Pancreas (tissue), 10 donors: ENCODE data around the gene CDKN2A. TPM values are rescaled to one million over a fixed set of nuclear protein-coding genes. Genes with fewer than 3 reads are reported as not detected.

ENCODE experiments used
- ATAC-seq, 4 donors: fragments of 200-7000 bp; cut with Tn5 transposase; one replicate each; pipeline versions ENCODE4 v1.8.0 to v1.9.1; 2020; ENCODE audit warnings: mild to moderate bottlenecking in 4 of 4, moderate library complexity in 4 of 4
- DNase-seq, 6 donors: peaks; one replicate each; pipeline ENCODE4 v3.0.0-alpha.2; 2020
- FAIRE-seq: peaks from 2 replicates; lab custom pipeline; 2012; peaks lifted over from hg19 to GRCh38; lab: Jason Lieb, UNC
- H3K27ac ChIP-seq, 4 donors: fragments of 200-600 bp; sonication (generic); 1 replicate in 3 of 4; 2 replicates in 1 of 4; pipeline versions ENCODE4 v1.5.0 to v1.8.0; 2020
- H3K27me3 ChIP-seq, 4 donors: fragments of 200-600 bp; one replicate each; pipeline ENCODE4 v1.8.0; 2021
- H3K36me3 ChIP-seq, 3 donors: fragments of 200-600 bp; sonication (generic) in 1 of 3; one replicate each; pipeline versions ENCODE4 v1.5.0 to v1.8.0; 2020 to 2021
- H3K4me1 ChIP-seq, 3 donors: fragments of 200-600 bp; one replicate each; pipeline ENCODE4 v1.8.0; 2021
- H3K4me3 ChIP-seq, 4 donors: fragments of 200-600 bp; sonication (generic) in 2 of 4; one replicate each; pipeline versions ENCODE4 v1.5.0 to v1.8.0; 2020 to 2021
- H3K9me3 ChIP-seq, 4 donors: fragments of 200-600 bp; one replicate each; pipeline ENCODE4 v1.8.0; 2021
- CTCF ChIP-seq, 4 donors: fragments of 200-600 bp; sonication (generic) in 3 of 4; IDR thresholded peaks; one replicate each; pipeline versions ENCODE4 v1.5.0 to v1.8.0; 2021; ENCODE audit warnings: antibody characterized with exemption in 4 of 4
- WGBS, 2 donors: extraction: QIAGEN DNeasy Blood & Tissue Kit; methylation state at CpG; one replicate each; pipeline ENCODE4 v1.1.7; 2013; 5-methylcytosine and 5-hydroxymethylcytosine counted together
- intact Hi-C, 3 donors: fragments of 100-400 bp; cut with DNase I; formaldehyde crosslinking; loops; one replicate each; pipeline versions ENCODE4 v1.11.1 to v1.14.2; 2022
- polyA plus RNA-seq, 2 donors: library from polyadenylated mRNA; stranded (reverse); fragments of 200-250 nt; gene quantifications; one replicate each; pipeline ENCODE4 v1.2.3, GENCODE V29; 2013
- total RNA-seq, 6 donors: library from RNA; stranded (reverse); fragmentation: NEBNext Ultra II Directional in 4 of 6; extraction: Animal tissue kit (Norgen Biotek cat#: 25700) in 4 of 6; gene quantifications; one replicate each; pipeline versions ENCODE4 v1.2.1 to v1.2.4, GENCODE V29; 2021 to 2023
- donor health status: healthy with polysubstance abuse.
- donor health status: DM: no; HTN: no; CAD: no; lungs with moderate emphysema.
- donor health status: DM: no; HTN: no; CAD: no.
- donor health status: control.
- donor health status: control.
- donor health status: Bipolar disorder and iron deficiency.
- donor health status: DM: yes; HTN: yes; CAD: no.
- donor health status: DM: no; HTN: no; CAD: no.
- donor health status: DM: no; HTN: no; CAD: no.
- donor health status: DM: yes; HTN: yes; CAD: no.

Gene CDKN2A
- total and polyA plus RNA-seq, 8 donors = 0.31 to 5.7 (median 2.2) TPM

- FAIRE-seq = peak; percentile 83
- peak; percentile 86 to 98 (median 97) for TF ChIP-seq CTCF (IDR thresholded peaks at IDR 0.05)
- Histone ChIP-seq H3K27ac (peak within 1 kb of the TSS; percentile 74 to 85 (median 84)), H3K36me3 (no peaks in the 10 kb centered on the region), H3K4me1 (peaks cover 0 to 11% (median 7%) of the 10 kb centered on the region in 3 donors), H3K9me3 (no peaks in the 10 kb centered on the region), H3K27me3 (peaks cover 0 to 10% (median 0%) of the 10 kb centered on the region in 4 donors), H3K4me3 (peak within 1 kb of the TSS; percentile 48 to 71 (median 70))
- peak; percentile 94 to 98 (median 98) for DNase-seq
- peak; percentile 97 to 99 (median 97) for ATAC-seq
- intact Hi-C loops = loop anchor here in 1 of 3 donors (5.0 kb wide), 1 partner anchor 197 kb away; no protein-coding TSS in a partner anchor
- 0 to 1% methylated on average over 86 of the region's 86 CpGs for WGBS, 2 donors
Observed at GRCh38 chr9:22008717-22009505, 14.7 kb upstream of the CDKN2A start, which contains the start of gene CDKN2B. TSS of gene CDKN2B (minus strand) at chr9:22009305. CDS start at chr9:22008953, 352 bp downstream.

GRCh38 chr9:22008384-22008716 lies 14.2 kb upstream of the CDKN2A start:
- H3K4me1 ChIP-seq = peaks cover 0 to 11% (median 7%) of the 10 kb centered on the region in 3 donors
- no peak for DNase-seq
- intact Hi-C loops = loop anchor here in 1 of 3 donors (5.0 kb wide), 1 partner anchor 196 kb away; no protein-coding TSS in a partner anchor
- no peaks in the 10 kb centered on the region for H3K9me3 ChIP-seq
- ATAC-seq = no peak
- no peak for FAIRE-seq
- 2% methylated on average over 8 of the region's 8 CpGs for WGBS, 2 donors
- peak overlapping the region in 3 of 4 donors; percentile 83 to 85 (median 84) for H3K27ac ChIP-seq
- no peaks in the 10 kb centered on the region for H3K36me3 ChIP-seq
- no peak for TF ChIP-seq CTCF (IDR thresholded peaks at IDR 0.05)
- peak overlapping the region; percentile 48 to 71 (median 70) for H3K4me3 ChIP-seq
- peaks cover 0 to 15% (median 0%) of the 10 kb centered on the region in 4 donors for H3K27me3 ChIP-seq

- intact Hi-C loops = loop anchor here in 1 of 3 donors (5.0 kb wide), 1 partner anchor 194 kb away; no protein-coding TSS in a partner anchor
- Histone ChIP-seq H3K36me3 (no peaks in the 10 kb centered on the region), H3K4me3 (no peak overlapping the region), H3K4me1 (peaks cover 0 to 11% (median 7%) of the 10 kb centered on the region in 3 donors), H3K27me3 (peaks cover 0 to 21% (median 1%) of the 10 kb centered on the region in 4 donors), H3K9me3 (no peaks in the 10 kb centered on the region), H3K27ac (no peak overlapping the region)
- no peak for FAIRE-seq
- WGBS, 2 donors = 25 to 31% methylated on average over 39 to 44 of the region's 44 CpGs
- peak in 1 of 6 donors; percentile 63 for DNase-seq
- TF ChIP-seq CTCF (IDR thresholded peaks at IDR 0.05) = no peak
- ATAC-seq = no peak
Observed at GRCh38 chr9:22005702-22006606, 11.8 kb upstream of the CDKN2A start.

- intact Hi-C loops = loop anchor here in 1 of 3 donors (5.0 kb wide), 1 partner anchor 193 kb away; no protein-coding TSS in a partner anchor
- no peaks in the 10 kb centered on the region for H3K9me3 ChIP-seq
- ATAC-seq = no peak
- WGBS, 2 donors = 64 to 65% methylated on average over 25 of the region's 25 CpGs
- H3K4me3 ChIP-seq = no peak overlapping the region
- no peak for FAIRE-seq
- peaks cover 0 to 11% (median 7%) of the 10 kb centered on the region in 3 donors for H3K4me1 ChIP-seq
- H3K27ac ChIP-seq = no peak overlapping the region
- H3K36me3 ChIP-seq = no peaks in the 10 kb centered on the region
- no peak for DNase-seq
- no peak for TF ChIP-seq CTCF (IDR thresholded peaks at IDR 0.05)
- H3K27me3 ChIP-seq = peaks cover 0 to 17% (median 1%) of the 10 kb centered on the region in 4 donors
Observed at GRCh38 chr9:22005021-22005701, 11.0 kb upstream of the CDKN2A start.
